Gastroesophageal sphincter (tissue), 3 donors: ENCODE data around the gene PLIN1.

Source experiments
- EP300 ChIP-seq: sonication (generic); formaldehyde crosslinking; IDR thresholded peaks from one replicate; pipeline ENCODE4 v1.6.1; 2017; ENCODE audit warnings: antibody characterized with exemption, mild to moderate bottlenecking
- POLR2A ChIP-seq, 2 donors: fragments of 450-650 bp; IDR thresholded peaks; one replicate each; pipeline ENCODE4 v1.6.1; 2017; ENCODE audit warnings: antibody characterized with exemption in 2 of 2, mild to moderate bottlenecking in 2 of 2, moderate library complexity in 1 of 2
- POLR2AphosphoS5 ChIP-seq: sonication (generic); formaldehyde crosslinking; IDR thresholded peaks from one replicate; pipeline ENCODE4 v1.6.1; 2017; ENCODE audit warnings: antibody characterized with exemption
- TF ChIP-seq, protein P1 (sequence below), 4 experiments: fragments of 200-600 bp in 2 of 4; fragments of 450-650 bp in 2 of 4; sonication (generic) in 1 of 4; IDR thresholded peaks; one replicate each; pipeline ENCODE4 v1.5.1; 2017 to 2019; ENCODE audit warnings: antibody characterized with exemption in 4 of 4, mild to moderate bottlenecking in 2 of 4, moderate library complexity in 2 of 4

DNA sequence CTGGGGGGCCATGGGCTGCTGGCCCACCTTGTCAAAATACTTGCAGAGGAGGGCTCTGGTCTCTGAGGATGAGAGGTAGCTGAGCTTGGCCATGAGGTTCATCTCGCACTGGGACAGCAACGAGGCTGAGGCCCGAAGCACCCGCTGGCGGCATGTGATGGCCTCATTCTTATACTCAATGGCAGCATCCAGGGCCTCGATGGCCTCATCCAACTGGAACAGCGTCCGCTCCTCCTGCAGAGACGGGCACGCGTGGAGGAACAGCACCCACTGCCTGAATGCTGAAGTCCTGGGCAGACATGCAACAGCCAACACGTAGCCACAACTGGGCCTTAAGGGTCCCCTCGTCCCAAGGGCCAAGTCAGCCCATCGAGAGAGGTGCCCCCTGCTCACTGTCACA, 48.9 kb downstream of the PLIN1 start:
- TF ChIP-seq POLR2A (IDR thresholded peaks at IDR 0.05) (no peak), EP300 (no peak), POLR2AphosphoS5 (no peak)
- TF ChIP-seq, protein P1, sequence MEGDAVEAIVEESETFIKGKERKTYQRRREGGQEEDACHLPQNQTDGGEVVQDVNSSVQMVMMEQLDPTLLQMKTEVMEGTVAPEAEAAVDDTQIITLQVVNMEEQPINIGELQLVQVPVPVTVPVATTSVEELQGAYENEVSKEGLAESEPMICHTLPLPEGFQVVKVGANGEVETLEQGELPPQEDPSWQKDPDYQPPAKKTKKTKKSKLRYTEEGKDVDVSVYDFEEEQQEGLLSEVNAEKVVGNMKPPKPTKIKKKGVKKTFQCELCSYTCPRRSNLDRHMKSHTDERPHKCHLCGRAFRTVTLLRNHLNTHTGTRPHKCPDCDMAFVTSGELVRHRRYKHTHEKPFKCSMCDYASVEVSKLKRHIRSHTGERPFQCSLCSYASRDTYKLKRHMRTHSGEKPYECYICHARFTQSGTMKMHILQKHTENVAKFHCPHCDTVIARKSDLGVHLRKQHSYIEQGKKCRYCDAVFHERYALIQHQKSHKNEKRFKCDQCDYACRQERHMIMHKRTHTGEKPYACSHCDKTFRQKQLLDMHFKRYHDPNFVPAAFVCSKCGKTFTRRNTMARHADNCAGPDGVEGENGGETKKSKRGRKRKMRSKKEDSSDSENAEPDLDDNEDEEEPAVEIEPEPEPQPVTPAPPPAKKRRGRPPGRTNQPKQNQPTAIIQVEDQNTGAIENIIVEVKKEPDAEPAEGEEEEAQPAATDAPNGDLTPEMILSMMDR (IDR thresholded peaks at IDR 0.05), result no peak
